ENCODE measurements around the gene SWI5. TPM values are rescaled to one million over a fixed set of nuclear protein-coding genes. Genes with fewer than 3 reads are reported as not detected.
"Not testable (repeated sequence)": the region's sequence is repeated elsewhere in the genome, so short reads cannot be mapped to it uniquely, and the experiment has no call there.

SWI5 gene
- 16.2 TPM for total RNA-seq
- long read RNA-seq, transcript SWI5-203 (5 exons, 763 nt) = major isoform, 8 of 13 reads
- long read RNA-seq, partial matches to known transcripts = 0 of 13 reads
- long read RNA-seq, other reads (novel, unspliced or antisense) = 3 of 13 reads

- intact Hi-C loops (cut with micrococcal nuclease) = no loop called here
- peak within 1 kb of the TSS; percentile 93 for H3K4me3 ChIP-seq
- no peak for TF ChIP-seq CTCF (IDR thresholded peaks at IDR 0.05; ENCODE audit: borderline replicate concordance)
- peak within 1 kb of the TSS; percentile 90 for H3K27ac ChIP-seq (replicated peaks)
- H3K36me3 ChIP-seq = peaks cover 27% of the 10 kb centered on the region
- no peaks in the 10 kb centered on the region for H3K27me3 ChIP-seq (ENCODE audit: low read depth)
- peak; percentile 100 for DNase-seq
- H3K9me3 ChIP-seq (replicated peaks) = no peaks in the 10 kb centered on the region
- peaks cover 70% of the 10 kb centered on the region for H3K4me1 ChIP-seq
These were observed at the start of gene SWI5 for GRCh38 chr9:128276008-128276573. Gene SWI5, plus strand, starts transcription at chr9:128276276.

GRCh38 chr9:128226412-128226801, 49.7 kb upstream of the SWI5 start:
- Histone ChIP-seq H3K9me3 (replicated peaks) (no peaks in the 10 kb centered on the region), H3K27me3 (ENCODE audit: low read depth) (peaks cover 6% of the 10 kb centered on the region), H3K4me1 (no peaks in the 10 kb centered on the region), H3K27ac (replicated peaks) (no peak overlapping the region), H3K36me3 (no peaks in the 10 kb centered on the region), H3K4me3 (no peak overlapping the region)
- intact Hi-C loops (cut with micrococcal nuclease) = no loop called here
- no peak for TF ChIP-seq CTCF (IDR thresholded peaks at IDR 0.05; ENCODE audit: borderline replicate concordance)
- DNase-seq = no peak

GRCh38 chr9:128230897-128231296, 45.2 kb upstream of the SWI5 start:
- H3K4me3 ChIP-seq; H3K27ac ChIP-seq (replicated peaks); H3K4me1 ChIP-seq; H3K36me3 ChIP-seq; H3K9me3 ChIP-seq (replicated peaks); intact Hi-C loops (cut with micrococcal nuclease); DNase-seq: not testable (repeated sequence)
- H3K27me3 ChIP-seq (ENCODE audit: low read depth) = peaks cover 10% of the 10 kb centered on the region

GRCh38 chr9:128231638-128232527, 44.2 kb upstream of the SWI5 start:
- DNase-seq = no peak

GRCh38 chr9:128232528-128233428, 43.3 kb upstream of the SWI5 start:
- Histone ChIP-seq H3K36me3 (no peaks in the 10 kb centered on the region), H3K27ac (replicated peaks) (no peak overlapping the region), H3K27me3 (ENCODE audit: low read depth) (peaks cover 4% of the 10 kb centered on the region), H3K9me3 (replicated peaks) (no peaks in the 10 kb centered on the region), H3K4me3 (no peak overlapping the region), H3K4me1 (no peaks in the 10 kb centered on the region)
- intact Hi-C loops (cut with micrococcal nuclease) = no loop called here
- TF ChIP-seq CTCF (IDR thresholded peaks at IDR 0.05; ENCODE audit: borderline replicate concordance) = no peak
- DNase-seq = no peak

More at GRCh38 chr9:128231638-128232527, 44.2 kb upstream of the SWI5 start:
- H3K4me1 ChIP-seq = no peaks in the 10 kb centered on the region
- H3K36me3 ChIP-seq = no peaks in the 10 kb centered on the region
- no peak overlapping the region for H3K27ac ChIP-seq (replicated peaks)
- no peak for TF ChIP-seq CTCF (IDR thresholded peaks at IDR 0.05; ENCODE audit: borderline replicate concordance)
- H3K4me3 ChIP-seq = no peak overlapping the region
- H3K27me3 ChIP-seq (ENCODE audit: low read depth) = peaks cover 4% of the 10 kb centered on the region
- intact Hi-C loops (cut with micrococcal nuclease) = no loop called here
- H3K9me3 ChIP-seq (replicated peaks) = no peaks in the 10 kb centered on the region
